Sigmoid colon (tissue), 7 donors: ENCODE measurements around the gene SPATS2L. TPM values are rescaled to one million over a fixed set of nuclear protein-coding genes. Genes with fewer than 3 reads are reported as not detected.

Experiments used
- DNase-seq: peaks from one replicate; pipeline ENCODE4 v3.0.0-alpha.2; 2019
- H3K27ac ChIP-seq, 4 donors: fragments of 200-600 bp; sonication (generic); one replicate each; pipeline ENCODE4 v1.5.1; 2016 to 2019; ENCODE audit warnings: mild to moderate bottlenecking in 1 of 4
- H3K27me3 ChIP-seq, 3 donors: fragments of 200-600 bp; sonication (generic); one replicate each; pipeline ENCODE4 v1.5.1; 2019; ENCODE audit warnings: mild to moderate bottlenecking in 1 of 3
- H3K36me3 ChIP-seq, 4 donors: fragments of 200-600 bp; sonication (generic); one replicate each; pipeline ENCODE4 v1.5.1; 2016 to 2019
- H3K4me1 ChIP-seq, 4 donors: fragments of 200-600 bp; sonication (generic); one replicate each; pipeline ENCODE4 v1.5.1; 2017 to 2019
- H3K4me3 ChIP-seq, 4 donors: fragments of 200-600 bp; sonication (generic); one replicate each; pipeline ENCODE4 v1.5.1; 2017 to 2019; ENCODE audit warnings: mild to moderate bottlenecking in 2 of 4, moderate library complexity in 1 of 4
- H3K9me3 ChIP-seq, 4 donors: fragments of 200-600 bp in 3 of 4; sonication (generic) in 3 of 4; one replicate each; pipeline versions ENCODE4 v1.5.1 to v1.6.1; 2013 to 2019
- CTCF ChIP-seq, 4 experiments: fragments of 450-650 bp in 3 of 4; fragments of 200-600 bp in 1 of 4; IDR thresholded peaks; one replicate each; pipeline ENCODE4 v1.5.1; 2016 to 2019; ENCODE audit warnings: antibody characterized with exemption in 4 of 4, mild to moderate bottlenecking in 3 of 4, moderate library complexity in 2 of 4
- EP300 ChIP-seq, 4 donors: sonication (generic); formaldehyde crosslinking; IDR thresholded peaks; one replicate each; pipeline ENCODE4 v1.6.1; 2017; ENCODE audit warnings: antibody characterized with exemption in 4 of 4
- POLR2A ChIP-seq, 2 donors: fragments of 450-650 bp; IDR thresholded peaks; one replicate each; pipeline ENCODE4 v1.6.1; 2016; ENCODE audit warnings: antibody characterized with exemption in 2 of 2, mild to moderate bottlenecking in 2 of 2, moderate library complexity in 2 of 2
- POLR2AphosphoS5 ChIP-seq, 4 donors: sonication (generic); formaldehyde crosslinking; IDR thresholded peaks; one replicate each; pipeline ENCODE4 v1.6.1; 2017; ENCODE audit warnings: antibody characterized with exemption in 4 of 4
- WGBS, 2 donors: extraction: QIAGEN DNeasy Blood & Tissue Kit; methylation state at CpG; one replicate each; pipeline ENCODE4 v1.1.7; 2013; 5-methylcytosine and 5-hydroxymethylcytosine counted together
- intact Hi-C: fragments of 100-400 bp; cut with DNase I; formaldehyde crosslinking; loops from one replicate; pipeline ENCODE4 v1.15.1; 2023
- polyA plus RNA-seq, 3 donors: library from polyadenylated mRNA; stranded (reverse); fragments of 200-250 nt; gene quantifications; one replicate each; pipeline ENCODE4 v1.2.3, GENCODE V29; 2013
- total RNA-seq, 4 donors: library from RNA; depleted of rRNA; stranded (reverse); fragments of >200 nt; gene quantifications; one replicate each; pipeline ENCODE4 v1.1.0, GENCODE V29; 2016
- donor health status: healthy with polysubstance abuse.
- donor health status: Bipolar disorder and iron deficiency.
- donor health status: healthy.

Gene SPATS2L
- total and polyA plus RNA-seq, 7 donors, result 63.5 to 305 (median 104) TPM

GRCh38 chr2:200352636-200353035 lies 46.1 kb downstream of the SPATS2L start:
- no peaks in the 10 kb centered on the region for H3K36me3 ChIP-seq
- intact Hi-C loops, result no loop called here
- no peaks in the 10 kb centered on the region for H3K9me3 ChIP-seq
- DNase-seq, result no peak
- peaks cover 0 to 65% (median 49%) of the 10 kb centered on the region in 4 donors for H3K4me1 ChIP-seq
- no peaks in the 10 kb centered on the region for H3K27me3 ChIP-seq
- no peak overlapping the region for H3K4me3 ChIP-seq
- WGBS, 2 donors, result 22 to 64% methylated on average over 1 of the region's 1 CpG
- H3K27ac ChIP-seq, result peak overlapping the region in 3 of 4 donors; percentile 38 to 75 (median 40)
- TF ChIP-seq EP300 (IDR thresholded peaks at IDR 0.05), result no peak
- TF ChIP-seq CTCF (IDR thresholded peaks at IDR 0.05), result no peak
- TF ChIP-seq POLR2A (IDR thresholded peaks at IDR 0.05), result no peak
- peak in 1 of 4 donors; percentile 16 for TF ChIP-seq POLR2AphosphoS5 (IDR thresholded peaks at IDR 0.05)

- H3K4me1 ChIP-seq, result peaks cover 0 to 65% (median 49%) of the 10 kb centered on the region in 4 donors
- peak overlapping the region in 3 of 4 donors; percentile 38 to 75 (median 40) for H3K27ac ChIP-seq
- no peaks in the 10 kb centered on the region for H3K9me3 ChIP-seq
- no peak overlapping the region for H3K4me3 ChIP-seq
- peak in 1 of 4 donors; percentile 24 for TF ChIP-seq POLR2AphosphoS5 (IDR thresholded peaks at IDR 0.05)
- TF ChIP-seq POLR2A (IDR thresholded peaks at IDR 0.05), result no peak
- no peaks in the 10 kb centered on the region for H3K27me3 ChIP-seq
- no peak for DNase-seq
- 78 to 88% methylated on average over 3 of the region's 3 CpGs for WGBS, 2 donors
- intact Hi-C loops, result no loop called here
- H3K36me3 ChIP-seq, result no peaks in the 10 kb centered on the region
Observed at GRCh38 chr2:200353120-200353519, 46.6 kb downstream of the SPATS2L start.

DNA sequence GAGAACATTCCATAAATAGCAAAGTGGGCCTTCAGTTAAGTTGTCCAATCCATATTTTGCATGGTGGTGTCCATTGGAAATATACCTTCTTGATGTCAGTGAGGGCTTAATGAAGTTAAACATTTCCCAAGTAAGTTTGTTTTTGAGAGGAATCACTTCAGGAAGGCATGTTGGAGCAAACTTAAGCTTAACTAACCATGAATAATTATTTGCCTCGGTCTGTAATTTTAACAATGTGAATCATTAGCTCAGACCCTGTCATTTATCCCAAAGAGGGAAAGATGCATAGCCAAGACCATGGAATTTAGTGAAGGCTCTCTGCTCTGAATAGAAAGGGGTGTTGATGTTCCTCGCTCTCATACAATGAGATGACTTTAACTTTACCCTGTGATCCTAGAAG lies 47.4 kb downstream of the SPATS2L start:
- H3K27me3 ChIP-seq, result no peaks in the 10 kb centered on the region
- no peak overlapping the region for H3K4me3 ChIP-seq
- peaks cover 0 to 61% (median 49%) of the 10 kb centered on the region in 4 donors for H3K4me1 ChIP-seq
- H3K9me3 ChIP-seq, result no peaks in the 10 kb centered on the region
- H3K27ac ChIP-seq, result peak overlapping the region in 2 of 4 donors; percentile 38 to 75
- intact Hi-C loops, result no loop called here
- DNase-seq, result no peak
- 90 to 93% methylated on average over 2 of the region's 2 CpGs for whole genome bisulfite sequencing, 2 donors
- TF ChIP-seq EP300 (IDR thresholded peaks at IDR 0.05), result no peak
- no peak for TF ChIP-seq POLR2A (IDR thresholded peaks at IDR 0.05)
- no peak for TF ChIP-seq CTCF (IDR thresholded peaks at IDR 0.05)
- no peak for TF ChIP-seq POLR2AphosphoS5 (IDR thresholded peaks at IDR 0.05)
- no peaks in the 10 kb centered on the region for H3K36me3 ChIP-seq

DNA sequence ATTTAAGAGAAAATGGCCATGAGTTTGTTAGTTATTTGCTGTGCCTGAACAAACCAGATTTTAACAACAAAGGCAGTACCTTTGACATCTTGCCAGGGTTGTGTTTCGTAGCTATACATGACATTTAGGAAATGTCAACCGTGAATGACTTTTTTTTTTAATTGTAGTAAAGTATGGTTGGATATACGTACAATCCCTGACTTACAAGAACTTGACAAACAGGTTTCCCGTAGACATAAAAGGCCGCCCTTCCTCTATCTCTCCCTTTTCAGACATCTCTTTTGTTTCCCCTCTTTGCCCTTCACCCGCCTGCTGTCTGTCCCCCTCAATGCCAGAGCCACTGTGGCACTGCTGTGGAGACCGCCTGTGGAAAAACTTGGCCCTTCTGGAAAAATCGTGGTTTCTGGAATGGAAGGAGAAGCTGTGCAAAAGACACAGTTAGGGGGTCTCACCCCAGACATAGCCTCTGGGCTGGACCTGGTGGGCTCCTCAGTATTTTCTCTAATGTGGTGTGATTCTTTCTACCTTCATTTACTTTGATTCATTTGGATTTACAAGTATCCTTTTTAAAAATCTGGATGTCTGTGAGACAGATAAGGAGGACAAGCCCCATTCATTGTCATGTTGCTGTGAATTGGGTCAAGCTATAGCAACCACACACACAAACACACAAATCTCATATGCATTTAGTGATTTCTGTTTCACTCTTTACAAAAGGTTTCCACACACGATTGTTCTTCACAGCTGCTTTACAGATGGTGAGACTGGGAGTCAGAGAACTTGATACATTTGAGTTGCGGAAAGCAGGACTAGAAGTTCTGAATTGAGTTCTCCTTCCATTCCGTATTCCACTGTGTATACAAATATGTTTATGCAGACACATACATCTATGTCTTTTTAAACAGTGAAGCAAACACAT lies 48.6 kb downstream of the SPATS2L start:
- H3K27ac ChIP-seq, result peak overlapping the region in 2 of 4 donors; percentile 60 to 72
- H3K9me3 ChIP-seq, result no peaks in the 10 kb centered on the region
- WGBS, 2 donors, result 44 to 76% methylated on average over 11 of the region's 11 CpGs
- H3K36me3 ChIP-seq, result no peaks in the 10 kb centered on the region
- intact Hi-C loops, result no loop called here
- H3K4me1 ChIP-seq, result peaks cover 0 to 56% (median 47%) of the 10 kb centered on the region in 4 donors
- DNase-seq, result no peak
- H3K27me3 ChIP-seq, result no peaks in the 10 kb centered on the region
- TF ChIP-seq CTCF (IDR thresholded peaks at IDR 0.05) (no peak), POLR2AphosphoS5 (IDR thresholded peaks at IDR 0.05) (no peak), POLR2A (IDR thresholded peaks at IDR 0.05) (no peak), EP300 (IDR thresholded peaks at IDR 0.05) (no peak)
- no peak overlapping the region for H3K4me3 ChIP-seq

DNA sequence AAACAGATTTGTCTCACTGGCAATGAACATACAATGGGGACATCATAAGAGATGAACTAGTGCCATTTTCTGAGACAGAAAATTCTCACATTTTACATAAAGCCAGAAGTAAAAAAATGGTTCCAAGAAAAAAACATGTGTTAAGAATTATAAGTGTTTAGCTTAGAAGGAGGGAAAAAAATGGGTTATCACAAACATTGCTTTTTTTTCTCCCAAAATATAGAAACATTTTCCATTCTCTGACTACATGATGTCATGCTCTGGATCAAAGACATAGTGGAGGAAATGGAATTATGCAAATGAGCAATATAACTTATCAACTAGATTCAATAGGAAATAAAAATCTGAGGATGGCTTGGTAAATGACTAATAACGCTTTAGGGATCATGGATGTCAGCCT lies 49.8 kb downstream of the SPATS2L start:
- TF ChIP-seq POLR2AphosphoS5 (IDR thresholded peaks at IDR 0.05) (no peak), EP300 (IDR thresholded peaks at IDR 0.05) (no peak), CTCF (IDR thresholded peaks at IDR 0.05) (no peak), POLR2A (IDR thresholded peaks at IDR 0.05) (no peak)
- DNase-seq, result no peak
- Histone ChIP-seq H3K27me3 (no peaks in the 10 kb centered on the region), H3K36me3 (no peaks in the 10 kb centered on the region), H3K9me3 (no peaks in the 10 kb centered on the region), H3K4me3 (no peak overlapping the region), H3K4me1 (peaks cover 0 to 56% (median 44%) of the 10 kb centered on the region in 4 donors), H3K27ac (peak overlapping the region; percentile 25 to 72 (median 48))
- intact Hi-C loops, result no loop called here
- 87 to 90% methylated on average over 1 of the region's 1 CpG for WGBS, 2 donors
